B cell (primary cell): ENCODE measurements around the gene ZNF850. TPM values are rescaled to one million over a fixed set of nuclear protein-coding genes. Genes with fewer than 3 reads are reported as not detected.

ENCODE experiments used
- ATAC-seq: fragments of 200-7000 bp; cut with Tn5 transposase; one replicate; pipeline ENCODE4 v1.10.0; 2021; ENCODE audit warnings: low read depth, mild to moderate bottlenecking, moderate number of reproducible peaks, moderate library complexity
- CTCF ChIA-PET: fragments of 350-600 bp; sonication (Branson Sonifier 250); formaldehyde crosslinking; loops from one replicate; lab custom pipeline; 2021; ENCODE audit warnings: antibody characterized with exemption, inconsistent platforms; lab: Charles Lee
- POLR2A ChIA-PET: fragments of 350-600 bp; sonication (Branson Sonifier 250); formaldehyde crosslinking; loops from one replicate; lab custom pipeline; 2021; ENCODE audit warnings: antibody characterized with exemption; lab: Charles Lee
- DNase-seq: peaks from one replicate; pipeline ENCODE4 v3.0.0; 2013
- H2AFZ ChIP-seq: 2 replicates; pipeline ENCODE4 v1.6.1; 2012; ENCODE audit warnings: mild to moderate bottlenecking, low read depth, low read length; ENCODE audit not compliant: insufficient read depth, poor library complexity, severe bottlenecking
- H3K27ac ChIP-seq, 2 donors: 1 replicate in 1 of 2; 2 replicates in 1 of 2; pipeline ENCODE4 v1.5.1; 2012 to 2013; ENCODE audit warnings: low read length in 2 of 2, mild to moderate bottlenecking in 2 of 2, moderate library complexity in 1 of 2
- H3K27me3 ChIP-seq, 4 experiments: fragments of 200-600 bp in 1 of 4; sonication (generic) in 1 of 4; replicated peaks in 1 of 4; 1 replicate in 2 of 4; 2 replicates in 2 of 4; pipeline versions ENCODE4 v1.6.1 to v1.7.0; 2013 to 2016; ENCODE audit warnings: low read length in 3 of 4, mild to moderate bottlenecking in 2 of 4, mixed read lengths in 1 of 4, moderate library complexity in 1 of 4; ENCODE audit not compliant: insufficient read depth in 4 of 4, control insufficient read depth in 3 of 4; ENCODE audit errors: control extremely low read depth in 1 of 4
- H3K36me3 ChIP-seq, 2 experiments: replicated peaks in 1 of 2; 1 replicate in 1 of 2; 2 replicates in 1 of 2; pipeline versions ENCODE4 v1.6.1 to v1.7.1; 2013; ENCODE audit warnings: low read length in 1 of 2; ENCODE audit not compliant: insufficient read depth in 2 of 2, control insufficient read depth in 1 of 2; ENCODE audit errors: control extremely low read depth in 1 of 2, extremely low read depth in 1 of 2
- H3K4me1 ChIP-seq, 2 donors: fragments of 200-600 bp in 1 of 2; sonication (generic) in 1 of 2; 1 replicate in 1 of 2; 2 replicates in 1 of 2; pipeline versions ENCODE4 v1.5.1 to v1.6.1; 2013 to 2017; ENCODE audit warnings: low read length in 2 of 2; ENCODE audit not compliant: control insufficient read depth in 2 of 2, insufficient read depth in 2 of 2
- H3K4me2 ChIP-seq: replicated peaks from 2 replicates; pipeline ENCODE3; 2012; ENCODE audit warnings: mild to moderate bottlenecking, low read depth, low read length; ENCODE audit not compliant: poor library complexity, severe bottlenecking
- H3K4me3 ChIP-seq, 5 experiments: fragments of 200-600 bp in 1 of 5; sonication (generic) in 1 of 5; 1 replicate in 3 of 5; 2 replicates in 2 of 5; pipeline versions ENCODE4 v1.5.1 to v1.7.0; 2011 to 2016; ENCODE audit warnings: low read length in 4 of 5, mild to moderate bottlenecking in 4 of 5, low read depth in 2 of 5, control low read depth in 1 of 5, moderate library complexity in 1 of 5; ENCODE audit not compliant: insufficient read depth in 1 of 5; ENCODE audit errors: control extremely low read depth in 1 of 5, extremely low read depth in 1 of 5
- H3K79me2 ChIP-seq: fragments of 200-600 bp; sonication (generic); one replicate; pipeline ENCODE4 v1.6.0; 2016; ENCODE audit warnings: low read length; ENCODE audit not compliant: control insufficient read depth, insufficient read depth
- H3K9ac ChIP-seq: fragments of 200-600 bp; sonication (generic); 2 replicates; pipeline ENCODE4 v1.6.1; 2017; ENCODE audit warnings: mild to moderate bottlenecking, low read length, moderate library complexity
- H3K9me3 ChIP-seq, 3 donors: one replicate each; pipeline versions ENCODE4 v1.6.1 to v1.7.1; 2013; ENCODE audit warnings: low read length in 2 of 3; ENCODE audit not compliant: control insufficient read depth in 2 of 3, insufficient read depth in 1 of 3; ENCODE audit errors: control extremely low read depth in 1 of 3
- H4K20me1 ChIP-seq: 2 replicates; pipeline ENCODE4 v1.6.0; 2012; ENCODE audit warnings: mild to moderate bottlenecking, low read length; ENCODE audit not compliant: insufficient read depth, control insufficient read depth, poor library complexity, severe bottlenecking
- H3K27ac Mint-ChIP-seq: one replicate; pipeline ENCODE4 v1.8.0; 2021; ENCODE audit warnings: mixed read lengths
- H3K27me3 Mint-ChIP-seq: one replicate; pipeline ENCODE4 v1.8.0; 2021; ENCODE audit warnings: mixed read lengths
- H3K4me1 Mint-ChIP-seq: one replicate; pipeline ENCODE4 v1.8.0; 2021; ENCODE audit warnings: mixed read lengths
- H3K4me3 Mint-ChIP-seq: one replicate; pipeline ENCODE4 v1.8.0; 2021; ENCODE audit warnings: mixed read lengths
- H3K9me3 Mint-ChIP-seq: one replicate; pipeline ENCODE4 v1.8.0; 2022; ENCODE audit warnings: mixed read lengths; ENCODE audit not compliant: insufficient read depth
- CTCF ChIP-seq: fragments of 200-600 bp; IDR thresholded peaks from one replicate; pipeline ENCODE4 v1.8.0; 2022; ENCODE audit warnings: antibody characterized with exemption, mild to moderate bottlenecking
- EZH2 ChIP-seq: IDR thresholded peaks from 2 replicates; pipeline ENCODE4 v1.6.1; 2012; ENCODE audit warnings: borderline replicate concordance, low read depth, mild to moderate bottlenecking, moderate library complexity, low read length; ENCODE audit not compliant: insufficient read depth, poor library complexity, severe bottlenecking
- WGBS: methylation state at CpG from one replicate; pipeline ENCODE4 v1.1.5; 2013; ENCODE audit warnings: missing lambda C conversion rate; ENCODE audit not compliant: insufficient coverage; 5-methylcytosine and 5-hydroxymethylcytosine counted together
- intact Hi-C: fragments of 100-400 bp; cut with micrococcal nuclease; formaldehyde crosslinking; loops from one replicate; pipeline ENCODE4 v1.10.0; 2022
- polyA minus RNA-seq: library from RNA; depleted of rRNA, polyadenylated mRNA; stranded (reverse); fragments of >200 nt; gene quantifications from 2 replicates; pipeline ENCODE4 v1.2.3, GENCODE V29; 2012
- polyA plus RNA-seq: library from polyadenylated mRNA; depleted of rRNA; stranded (reverse); fragments of >200 nt; gene quantifications from 2 replicates; pipeline ENCODE4 v1.2.3, GENCODE V29; 2012
- total RNA-seq, 2 donors: library from RNA; stranded (reverse); fragments of 120-200 nt in 1 of 2; gene quantifications; 1 replicate in 1 of 2; 2 replicates in 1 of 2; pipeline versions ENCODE4 v1.2.3 to v1.2.4, GENCODE V29; 2013 to 2022

The ZNF850 gene
- total RNA-seq = 6.0 and 6.7 TPM in 2 replicates
- total RNA-seq (2013) = 5.6 TPM
- polyA plus RNA-seq = 1.7 and 2.0 TPM in 2 replicates
- polyA minus RNA-seq = 1.5 and 3.3 TPM in 2 replicates

- peak within 1 kb of the TSS; percentile 69 to 81 for H3K27ac ChIP-seq
- H3K27me3 ChIP-seq = no peaks in the 10 kb centered on the region
- no peaks in the 10 kb centered on the region for H4K20me1 ChIP-seq
- Mint-ChIP-seq H3K27me3 (no peaks in the 10 kb centered on the region), H3K9me3 (peaks cover 12% of the 10 kb centered on the region), H3K4me1 (peaks cover 25% of the 10 kb centered on the region), H3K4me3 (peak within 1 kb of the TSS; percentile 98), H3K27ac (peak within 1 kb of the TSS; percentile 94)
- no peak for TF ChIP-seq EZH2
- no peak for TF ChIP-seq CTCF
- peak within 1 kb of the TSS; percentile 100 for H2AFZ ChIP-seq
- POLR2A ChIA-PET = interaction anchor here (0.5 to 1.3 kb wide), 3 partner anchors 78 to 632 kb away, joined by 4 to 8 read pairs (median 4); partner anchors contain the start of gene ZNF345
- CTCF ChIA-PET = interaction anchor here (0.9 kb wide), 1 partner anchor 394 kb away, joined by 3 read pairs; the partner anchor contains the start of gene ZFP14
- H3K36me3 ChIP-seq = no peaks in the 10 kb centered on the region
- peaks cover 2 to 62% (median 21%) of the 10 kb centered on the region in 3 donors for H3K9me3 ChIP-seq
- H3K4me3 ChIP-seq = peak within 1 kb of the TSS; percentile 66 to 99 (median 96)
- peak within 1 kb of the TSS; percentile 90 for H3K9ac ChIP-seq
- peaks cover 23% of the 10 kb centered on the region for H3K79me2 ChIP-seq
- peak; percentile 92 for ATAC-seq
- WGBS = under 1% methylated on average over 53 of the region's 57 CpGs
- intact Hi-C loops = loop anchor here (1.0 to 10.0 kb wide), 15 partner anchors 25 to 1002 kb away; partner anchors contain the start of genes ZFP14, ZNF260, ZNF345 and ZNF420
- peak; percentile 98 for DNase-seq
- H3K4me2 ChIP-seq = peak within 1 kb of the TSS; percentile 92
- peaks cover 15 to 21% of the 10 kb centered on the region in 2 donors for H3K4me1 ChIP-seq
Observed at GRCh38 chr19:36772311-36773222, at the start of gene ZNF850. Gene ZNF850, minus strand, starts transcription at chr19:36772807. Its CDS starts 10,201 bp downstream, at chr19:36762606.
